Measurements from ENCODE around the gene NFS1.

DNA sequence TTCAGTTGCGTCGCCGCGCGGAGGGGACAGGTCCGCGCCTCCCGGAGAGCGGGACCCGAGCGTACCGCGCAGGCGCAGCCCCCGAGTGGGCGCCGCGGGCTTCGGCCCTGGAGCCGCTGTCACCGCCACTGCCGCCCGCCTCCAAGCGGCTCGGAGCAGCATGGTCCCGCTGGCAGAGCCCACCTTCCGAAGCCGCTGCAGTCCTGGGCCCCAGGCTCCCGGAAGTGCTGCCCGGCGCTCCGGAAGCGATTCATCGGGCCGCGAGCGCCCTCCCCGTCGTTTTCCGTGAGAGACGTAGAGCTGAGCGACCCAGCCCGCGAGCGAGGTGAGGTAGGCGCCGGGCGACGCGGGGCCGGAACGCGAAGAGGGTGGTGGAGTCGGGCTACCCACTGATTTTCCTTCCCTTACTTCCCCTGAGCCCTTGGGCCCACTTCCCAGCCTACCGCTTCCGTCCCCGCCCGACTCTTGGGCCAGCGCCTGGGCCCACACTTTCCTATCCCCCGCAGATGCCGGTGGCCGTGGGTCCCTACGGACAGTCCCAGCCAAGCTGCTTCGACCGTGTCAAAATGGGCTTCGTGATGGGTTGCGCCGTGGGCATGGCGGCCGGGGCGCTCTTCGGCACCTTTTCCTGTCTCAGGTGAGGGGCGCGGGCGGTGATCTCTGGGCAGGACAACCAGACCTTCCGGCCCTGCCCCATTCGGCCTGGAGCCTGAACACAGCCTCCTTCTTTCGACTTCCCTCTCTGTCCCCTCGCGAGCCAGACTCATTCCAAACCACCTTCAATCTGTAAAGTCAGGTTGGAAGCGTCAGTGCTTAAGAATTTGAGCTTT is at the start of gene NFS1, which contains the start of gene ROMO1:
- TF ChIP-seq CTCF (IDR thresholded peaks at IDR 0.05) (peak; percentile 31), EZH2 (IDR thresholded peaks at IDR 0.05; ENCODE audit: borderline replicate concordance, insufficient read depth, low read depth, low read length, poor library complexity, severe bottlenecking) (no peak)
